ENCODE results near the gene TBCD. TPM values are rescaled to one million over a fixed set of nuclear protein-coding genes. Genes with fewer than 3 reads are reported as not detected.

Gene TBCD
- total RNA-seq, 4 donors from 2014 or later = 49.7 to 119 (median 71.5) TPM

GRCh38 chr17:82929676-82930042, 177.8 kb downstream of the TBCD start:
- TF ChIP-seq, protein P1, sequence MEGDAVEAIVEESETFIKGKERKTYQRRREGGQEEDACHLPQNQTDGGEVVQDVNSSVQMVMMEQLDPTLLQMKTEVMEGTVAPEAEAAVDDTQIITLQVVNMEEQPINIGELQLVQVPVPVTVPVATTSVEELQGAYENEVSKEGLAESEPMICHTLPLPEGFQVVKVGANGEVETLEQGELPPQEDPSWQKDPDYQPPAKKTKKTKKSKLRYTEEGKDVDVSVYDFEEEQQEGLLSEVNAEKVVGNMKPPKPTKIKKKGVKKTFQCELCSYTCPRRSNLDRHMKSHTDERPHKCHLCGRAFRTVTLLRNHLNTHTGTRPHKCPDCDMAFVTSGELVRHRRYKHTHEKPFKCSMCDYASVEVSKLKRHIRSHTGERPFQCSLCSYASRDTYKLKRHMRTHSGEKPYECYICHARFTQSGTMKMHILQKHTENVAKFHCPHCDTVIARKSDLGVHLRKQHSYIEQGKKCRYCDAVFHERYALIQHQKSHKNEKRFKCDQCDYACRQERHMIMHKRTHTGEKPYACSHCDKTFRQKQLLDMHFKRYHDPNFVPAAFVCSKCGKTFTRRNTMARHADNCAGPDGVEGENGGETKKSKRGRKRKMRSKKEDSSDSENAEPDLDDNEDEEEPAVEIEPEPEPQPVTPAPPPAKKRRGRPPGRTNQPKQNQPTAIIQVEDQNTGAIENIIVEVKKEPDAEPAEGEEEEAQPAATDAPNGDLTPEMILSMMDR (IDR thresholded peaks at IDR 0.05) = no peak
- TF ChIP-seq POLR2A (IDR thresholded peaks at IDR 0.05) (no peak), EP300 (IDR thresholded peaks at IDR 0.05) (no peak)
- 100% methylated on average over 3 of the region's 9 CpGs for WGBS
- H3K27me3 ChIP-seq = no peaks in the 10 kb centered on the region
- peaks cover 10% of the 10 kb centered on the region for H3K4me1 ChIP-seq
- H3K36me3 ChIP-seq = peaks cover 88% of the 10 kb centered on the region
- no peak overlapping the region for H3K27ac ChIP-seq
- no peaks in the 10 kb centered on the region for H3K9me3 ChIP-seq
- DNase-seq (ENCODE audit: low spot score in 2 of 2) = peak in 1 of 2 donors; percentile 21
- H3K4me3 ChIP-seq = no peak overlapping the region

- peak in 1 of 2 donors; percentile 45 for DNase-seq (ENCODE audit: low spot score in 2 of 2)
- WGBS = 98% methylated on average over 56 of the region's 56 CpGs
- H3K4me1 ChIP-seq = peaks cover 10% of the 10 kb centered on the region
- no peak for TF ChIP-seq POLR2AphosphoS5 (IDR thresholded peaks at IDR 0.05)
- no peak for TF ChIP-seq POLR2A (IDR thresholded peaks at IDR 0.05)
- no peak for TF ChIP-seq EP300 (IDR thresholded peaks at IDR 0.05)
- TF ChIP-seq, protein P1 (IDR thresholded peaks at IDR 0.05) = no peak
- no peaks in the 10 kb centered on the region for H3K9me3 ChIP-seq
- peaks cover 82% of the 10 kb centered on the region for H3K36me3 ChIP-seq
- no peak overlapping the region for H3K4me3 ChIP-seq
- no peak overlapping the region for H3K27ac ChIP-seq
- no peaks in the 10 kb centered on the region for H3K27me3 ChIP-seq
Observed at GRCh38 chr17:82930043-82930923, 178.4 kb downstream of the TBCD start.

GRCh38 chr17:82930924-82931698, 179.2 kb downstream of the TBCD start:
- peak overlapping the region; percentile 18 for H3K27ac ChIP-seq
- H3K4me1 ChIP-seq = peaks cover 10% of the 10 kb centered on the region
- 95% methylated on average over 38 of the region's 39 CpGs for WGBS
- no peak overlapping the region for H3K4me3 ChIP-seq
- peaks cover 74% of the 10 kb centered on the region for H3K36me3 ChIP-seq
- H3K27me3 ChIP-seq = no peaks in the 10 kb centered on the region
- no peaks in the 10 kb centered on the region for H3K9me3 ChIP-seq
- TF ChIP-seq EP300 (IDR thresholded peaks at IDR 0.05) (no peak), POLR2A (IDR thresholded peaks at IDR 0.05) (no peak), POLR2AphosphoS5 (IDR thresholded peaks at IDR 0.05) (no peak)
- TF ChIP-seq, protein P1 (IDR thresholded peaks at IDR 0.05) = no peak
- peak in 1 of 2 donors; percentile 67 for DNase-seq (ENCODE audit: low spot score in 2 of 2)

DNA sequence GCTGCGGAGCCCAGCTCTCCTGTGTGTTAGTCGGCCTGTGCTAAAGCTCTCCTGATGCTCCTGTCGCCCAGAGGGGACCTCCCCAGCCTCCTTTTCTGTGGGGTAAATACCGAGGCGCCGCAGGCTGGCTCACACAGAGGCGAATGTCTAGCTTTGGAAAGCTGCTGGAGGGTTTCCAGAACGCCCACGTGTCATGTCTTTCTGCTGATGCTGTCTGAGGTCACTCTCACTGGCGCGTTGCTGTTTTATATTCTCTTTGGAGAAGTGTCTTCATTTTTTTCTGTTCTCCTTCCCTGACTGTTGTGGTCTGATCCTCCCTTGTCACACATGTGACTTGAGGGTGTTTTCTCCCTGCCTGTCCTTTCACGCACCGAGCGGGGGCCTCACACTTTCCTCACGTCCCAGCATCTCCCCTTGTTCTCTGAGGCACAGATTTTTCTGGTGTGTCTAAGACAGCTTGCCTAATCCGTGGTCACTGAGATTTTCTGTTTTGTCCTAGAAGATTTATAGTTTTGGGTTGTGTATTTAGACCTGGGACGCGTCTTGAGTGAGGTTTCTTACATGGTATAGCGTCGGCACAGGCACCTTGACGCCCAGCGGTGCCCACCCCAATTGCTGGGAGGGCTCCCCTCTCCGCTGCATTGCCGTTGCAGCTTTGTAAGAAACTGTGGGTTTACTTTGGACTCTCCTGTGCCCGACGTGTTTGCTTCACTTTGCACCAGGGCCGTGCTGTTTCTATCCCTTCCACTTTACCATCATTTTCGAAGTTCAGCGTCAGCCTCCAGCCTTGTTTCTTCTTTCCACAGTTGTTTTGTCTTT, 180.0 kb downstream of the TBCD start:
- H3K4me3 ChIP-seq = no peak overlapping the region
- H3K4me1 ChIP-seq = peaks cover 10% of the 10 kb centered on the region
- H3K27ac ChIP-seq = peak overlapping the region; percentile 18
- peak in 1 of 2 donors; percentile 57 for DNase-seq (ENCODE audit: low spot score in 2 of 2)
- H3K27me3 ChIP-seq = no peaks in the 10 kb centered on the region
- 69% methylated on average over 28 of the region's 29 CpGs for WGBS
- TF ChIP-seq POLR2AphosphoS5 (IDR thresholded peaks at IDR 0.05) = no peak
- TF ChIP-seq POLR2A (IDR thresholded peaks at IDR 0.05) = no peak
- TF ChIP-seq EP300 (IDR thresholded peaks at IDR 0.05) = no peak
- TF ChIP-seq, protein P1 (IDR thresholded peaks at IDR 0.05) = no peak
- H3K36me3 ChIP-seq = peaks cover 69% of the 10 kb centered on the region
- no peaks in the 10 kb centered on the region for H3K9me3 ChIP-seq
